Gastrocnemius medialis (tissue), 4 donors: ENCODE data around the gene NLRC4.
"Not testable (repeated sequence)": the region's sequence is repeated elsewhere in the genome, so short reads cannot be mapped to it uniquely, and the experiment has no call there.

Source experiments
- CTCF ChIP-seq, 5 experiments: fragments of 450-650 bp in 3 of 5; fragments of 200-600 bp in 2 of 5; sonication (generic) in 2 of 5; IDR thresholded peaks in 4 of 5; conservative IDR thresholded peaks in 1 of 5; 1 replicate in 4 of 5; 2 replicates in 1 of 5; pipeline ENCODE4 v1.5.1; 2016 to 2019; ENCODE audit warnings: antibody characterized with exemption in 5 of 5, mild to moderate bottlenecking in 3 of 5, moderate library complexity in 3 of 5
- POLR2A ChIP-seq, 2 donors: fragments of 450-650 bp; IDR thresholded peaks; one replicate each; pipeline ENCODE4 v1.6.1; 2017; ENCODE audit warnings: antibody characterized with exemption in 2 of 2, mild to moderate bottlenecking in 2 of 2, moderate library complexity in 2 of 2

DNA sequence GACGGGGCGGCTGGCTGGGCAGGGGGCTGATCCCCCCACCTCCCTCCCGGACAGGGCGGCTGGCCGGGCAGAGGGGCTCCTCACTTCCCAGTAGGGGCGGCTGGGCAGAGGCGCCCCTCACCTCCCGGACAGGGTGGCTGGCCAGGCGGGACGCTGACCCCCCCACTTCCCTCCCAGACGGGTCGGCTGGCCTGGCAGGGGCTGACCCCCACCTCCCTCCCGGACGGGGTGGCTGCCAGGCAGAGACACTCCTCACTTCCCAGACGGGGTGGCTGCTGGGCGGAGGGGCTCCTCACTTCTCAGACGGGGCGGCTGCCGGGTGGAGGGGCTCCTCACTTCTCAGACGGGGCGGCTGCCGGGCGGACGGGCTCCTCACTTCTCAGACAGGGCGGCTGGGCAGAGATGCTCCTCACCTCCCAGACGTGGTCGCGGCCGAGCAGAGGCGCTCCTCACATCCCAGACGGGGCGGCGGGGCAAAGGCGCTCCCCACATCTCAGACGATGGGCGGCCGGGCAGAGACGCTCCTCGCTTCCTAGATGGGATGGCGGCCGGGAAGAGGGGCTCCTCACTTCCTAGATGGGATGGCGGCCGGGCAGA, 29.4 kb upstream of the NLRC4 start:
- TF ChIP-seq POLR2A (IDR thresholded peaks at IDR 0.05); CTCF (IDR thresholded peaks at IDR 0.05 in 4 of 5, conservative IDR thresholded peaks at IDR 0.05 in 1 of 5): not testable (repeated sequence)
